Epithelial cell of esophagus (primary cell): Measurements from ENCODE around the gene GALR3.

ENCODE experiments used
- DNase-seq: peaks from one replicate; pipeline ENCODE4 v3.0.0; 2010; ENCODE audit warnings: low read depth
- H3K4me3 ChIP-seq: 2 replicates; pipeline ENCODE4 v1.5.1; 2011; ENCODE audit warnings: mild to moderate bottlenecking, low read length, control low read depth
- TF ChIP-seq, protein P1 (sequence below): IDR thresholded peaks from 2 replicates; pipeline ENCODE4 v1.5.1; 2011; ENCODE audit warnings: low read depth, mild to moderate bottlenecking, low read length, control low read depth, inconsistent platforms; ENCODE audit not compliant: insufficient read depth; ENCODE audit errors: missing control alignments

The GALR3 gene

GRCh38 chr22:37823134-37823985 is at the start of gene GALR3:
Gene GALR3, plus strand, starts transcription at chr22:37823382. Its CDS starts 25 bp downstream, at chr22:37823407.
- H3K4me3 ChIP-seq = no peak within 1 kb of the TSS
- TF ChIP-seq, protein P1, sequence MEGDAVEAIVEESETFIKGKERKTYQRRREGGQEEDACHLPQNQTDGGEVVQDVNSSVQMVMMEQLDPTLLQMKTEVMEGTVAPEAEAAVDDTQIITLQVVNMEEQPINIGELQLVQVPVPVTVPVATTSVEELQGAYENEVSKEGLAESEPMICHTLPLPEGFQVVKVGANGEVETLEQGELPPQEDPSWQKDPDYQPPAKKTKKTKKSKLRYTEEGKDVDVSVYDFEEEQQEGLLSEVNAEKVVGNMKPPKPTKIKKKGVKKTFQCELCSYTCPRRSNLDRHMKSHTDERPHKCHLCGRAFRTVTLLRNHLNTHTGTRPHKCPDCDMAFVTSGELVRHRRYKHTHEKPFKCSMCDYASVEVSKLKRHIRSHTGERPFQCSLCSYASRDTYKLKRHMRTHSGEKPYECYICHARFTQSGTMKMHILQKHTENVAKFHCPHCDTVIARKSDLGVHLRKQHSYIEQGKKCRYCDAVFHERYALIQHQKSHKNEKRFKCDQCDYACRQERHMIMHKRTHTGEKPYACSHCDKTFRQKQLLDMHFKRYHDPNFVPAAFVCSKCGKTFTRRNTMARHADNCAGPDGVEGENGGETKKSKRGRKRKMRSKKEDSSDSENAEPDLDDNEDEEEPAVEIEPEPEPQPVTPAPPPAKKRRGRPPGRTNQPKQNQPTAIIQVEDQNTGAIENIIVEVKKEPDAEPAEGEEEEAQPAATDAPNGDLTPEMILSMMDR = no peak
- DNase-seq = no peak

DNA sequence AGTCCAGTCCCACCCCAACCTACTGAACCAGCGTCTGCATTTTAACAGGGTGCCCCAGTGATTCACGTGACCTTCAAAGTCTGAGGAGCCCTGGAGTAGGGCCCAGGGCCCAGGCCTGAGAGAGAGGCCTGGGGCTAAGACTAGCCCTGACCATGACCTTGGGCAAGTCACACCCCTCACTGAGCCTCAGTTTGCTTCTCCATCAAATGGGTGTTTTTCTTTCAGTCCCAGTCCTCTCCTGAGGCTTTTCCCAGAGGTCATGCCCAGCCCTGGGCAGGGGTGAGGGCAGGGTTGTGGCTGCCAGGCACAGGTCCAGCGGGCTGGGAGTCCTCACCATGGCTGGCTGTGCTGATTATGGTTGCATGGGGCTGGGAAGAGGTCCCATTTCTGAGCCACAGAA is 48.5 kb upstream of the GALR3 start:
- DNase-seq = no peak

DNA sequence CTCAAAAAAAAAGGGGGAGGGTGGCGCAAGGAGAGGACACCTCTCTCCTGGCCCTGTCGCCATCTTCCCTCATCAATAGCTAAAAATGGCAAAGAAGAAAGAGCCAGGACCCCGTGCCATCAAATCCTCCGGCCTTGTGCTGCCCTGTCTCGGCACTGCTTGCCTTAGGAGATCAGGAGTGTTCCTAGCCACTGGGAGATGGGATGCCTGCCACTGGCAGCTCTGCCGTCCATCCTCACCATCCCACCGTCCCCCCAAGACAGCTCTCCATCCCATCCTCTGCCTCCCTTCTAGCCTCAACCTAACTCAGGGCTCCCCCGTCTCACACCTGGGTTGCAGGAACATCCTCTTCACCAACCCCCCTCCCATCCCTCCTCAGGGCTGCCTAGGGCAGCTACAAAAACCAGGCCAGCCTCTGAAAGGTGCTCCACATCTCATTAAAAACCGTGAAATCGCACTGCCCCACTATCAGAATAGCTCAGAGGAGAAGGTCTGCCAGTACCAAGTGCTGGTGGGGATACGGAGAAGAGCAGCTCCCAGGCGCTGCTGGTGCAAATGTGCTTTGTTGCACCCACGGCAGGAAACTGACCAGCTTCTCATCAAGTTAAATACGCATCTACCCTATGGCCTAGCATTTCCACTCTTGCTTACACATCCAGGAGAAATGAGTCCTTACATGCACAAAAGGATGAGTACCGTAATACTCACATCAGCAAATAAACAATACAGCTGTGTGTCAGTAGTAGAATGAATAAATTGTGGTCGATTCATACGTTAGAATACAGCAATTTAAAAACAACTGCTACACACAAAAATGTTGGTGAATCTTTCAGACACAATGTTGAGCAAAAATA is 47.2 kb upstream of the GALR3 start:
- peak; percentile 95 for DNase-seq
- TF ChIP-seq, protein P1 = no peak
- H3K4me3 ChIP-seq = no peak overlapping the region

More for the DNA sequence above, 48.5 kb upstream of the GALR3 start:
- no peak overlapping the region for H3K4me3 ChIP-seq
- TF ChIP-seq, protein P1 = no peak

DNA sequence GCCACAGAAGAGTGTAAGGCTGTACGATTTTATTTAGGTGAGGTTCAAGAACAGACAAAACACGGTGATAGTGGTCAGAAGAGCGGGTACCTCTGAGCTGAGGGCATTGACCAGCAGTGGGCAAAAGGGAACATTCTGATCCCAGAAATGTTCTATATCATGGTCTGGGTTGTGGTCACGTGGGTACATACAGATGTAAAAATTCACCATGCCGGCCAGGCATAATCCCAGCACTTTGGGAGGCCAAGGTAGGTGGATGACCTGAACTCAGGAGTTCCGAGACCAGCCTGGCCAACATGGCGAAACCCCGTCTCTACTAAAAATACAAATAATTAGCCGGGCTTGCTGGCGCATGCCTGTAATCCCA is 46.6 kb upstream of the GALR3 start:
- peak overlapping the region; percentile 7 for H3K4me3 ChIP-seq

GRCh38 chr22:37777122-37777687 is 46.0 kb upstream of the GALR3 start:
- no peak overlapping the region for H3K4me3 ChIP-seq
- peak; percentile 99 for DNase-seq
- TF ChIP-seq, protein P1 = no peak

More for the DNA sequence above, 46.6 kb upstream of the GALR3 start:
- DNase-seq = no peak
- TF ChIP-seq, protein P1 = no peak

GRCh38 chr22:37778370-37779009 is 44.7 kb upstream of the GALR3 start:
- TF ChIP-seq, protein P1 = no peak
- H3K4me3 ChIP-seq = no peak overlapping the region
- DNase-seq = no peak
